GM12892 (cell line): ENCODE results near the gene GRAP2.

Source experiments
- POLR2AphosphoS5 ChIP-seq: IDR thresholded peaks from 2 replicates; pipeline ENCODE4 v1.6.1; 2011; ENCODE audit warnings: low read depth, low read length, control low read depth
- TAF1 ChIP-seq: IDR thresholded peaks from 2 replicates; pipeline ENCODE4 v1.6.1; 2011; ENCODE audit warnings: low read depth, mild to moderate bottlenecking, control low read depth, low read length, borderline replicate concordance

DNA sequence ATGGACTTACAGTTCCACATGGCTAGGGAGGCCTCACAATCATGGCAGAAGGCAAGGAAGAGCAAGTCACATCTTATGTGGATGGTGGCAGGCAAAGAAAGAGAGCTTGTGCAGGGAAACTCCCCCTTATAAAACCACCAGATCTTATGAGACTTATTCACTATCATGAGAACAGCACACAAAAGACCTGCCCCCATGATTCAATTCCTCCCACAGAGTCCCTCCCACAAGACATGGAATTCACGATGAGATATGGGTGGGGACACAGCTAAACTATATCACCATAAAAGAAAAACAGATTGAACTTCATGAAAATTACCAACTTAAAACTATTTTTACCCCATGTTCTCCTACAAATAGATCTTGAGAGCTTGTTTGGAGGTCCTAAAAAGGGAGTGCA lies 26.9 kb upstream of the GRAP2 start:
- TF ChIP-seq TAF1 (no peak), POLR2AphosphoS5 (no peak)
